T-helper 1 cell treated with Interleukin-12 subunit alpha and Interleukin-12 subunit beta and Interleukin-4 antibody, amounts not matched to agents 30 ng/mL and 1 ng/mL, for 36 hours (primary cell): ENCODE measurements around the gene MMD. TPM values are rescaled to one million over a fixed set of nuclear protein-coding genes. Genes with fewer than 3 reads are reported as not detected.
"Not testable (repeated sequence)": the region's sequence is repeated elsewhere in the genome, so short reads cannot be mapped to it uniquely, and the experiment has no call there.

ENCODE experiments used
- intact Hi-C: fragments of 100-400 bp; cut with micrococcal nuclease; formaldehyde crosslinking; loops from one replicate; pipeline ENCODE4 v1.15.1; 2024
- total RNA-seq: library from RNA; stranded (reverse); gene quantifications from 2 replicates; pipeline ENCODE4 v1.2.3, GENCODE V29; 2022

The MMD gene
- total RNA-seq, 1 donor from 2014 or later, result 31.9 TPM

GRCh38 chr17:55395803-55396505, 25.7 kb downstream of the MMD start:
- intact Hi-C loops, result no loop called here

- intact Hi-C loops, result no loop called here
Measured at GRCh38 chr17:55394357-55395021, 27.1 kb downstream of the MMD start.

GRCh38 chr17:55391764-55392467, 29.7 kb downstream of the MMD start:
- intact Hi-C loops, result no loop called here

GRCh38 chr17:55391244-55391757, 30.3 kb downstream of the MMD start:
- intact Hi-C loops, result no loop called here

GRCh38 chr17:55390364-55390977, 31.2 kb downstream of the MMD start:
- intact Hi-C loops, result no loop called here

GRCh38 chr17:55389715-55390114, 31.9 kb downstream of the MMD start:
- intact Hi-C loops, result not testable (repeated sequence)

- intact Hi-C loops, result no loop called here
Measured at GRCh38 chr17:55388842-55389241, 32.8 kb downstream of the MMD start.

GRCh38 chr17:55386796-55387332, 34.8 kb downstream of the MMD start:
- intact Hi-C loops, result no loop called here

GRCh38 chr17:55384643-55385232, 36.9 kb downstream of the MMD start:
- intact Hi-C loops, result no loop called here

- intact Hi-C loops, result no loop called here
Measured at GRCh38 chr17:55383771-55384642, 37.6 kb downstream of the MMD start.

GRCh38 chr17:55381017-55381770, 40.4 kb downstream of the MMD start:
- intact Hi-C loops, result no loop called here

- intact Hi-C loops, result no loop called here
Measured at GRCh38 chr17:55377671-55378275, 43.9 kb downstream of the MMD start.

- intact Hi-C loops, result no loop called here
Measured at GRCh38 chr17:55368706-55369105, 52.9 kb downstream of the MMD start.

- intact Hi-C loops, result no loop called here
Measured at GRCh38 chr17:55366020-55366481, 55.6 kb downstream of the MMD start.

GRCh38 chr17:55363033-55363432, 58.6 kb downstream of the MMD start:
- intact Hi-C loops, result no loop called here

GRCh38 chr17:55360971-55361370, 60.7 kb downstream of the MMD start:
- intact Hi-C loops, result no loop called here

- intact Hi-C loops, result loop anchor here (1.0 to 10.0 kb wide), 7 partner anchors 60 to 388 kb away; partner anchors contain the start of genes COX11, MMD and STXBP4
Measured at GRCh38 chr17:55356434-55357328, 65.0 kb downstream of the MMD start.

GRCh38 chr17:55354941-55355340, 66.7 kb downstream of the MMD start:
- intact Hi-C loops, result loop anchor here (5.0 to 10.0 kb wide), 2 partner anchors 160 to 303 kb away; no protein-coding TSS in a partner anchor
